Body of pancreas (tissue), 4 donors: ENCODE results near the gene CLDN1.

Experiments
- CTCF ChIP-seq, 7 experiments: fragments of 450-650 bp in 4 of 7; fragments of 200-600 bp in 3 of 7; sonication (generic) in 3 of 7; IDR thresholded peaks; one replicate each; pipeline ENCODE4 v1.5.1; 2016 to 2019; ENCODE audit warnings: antibody characterized with exemption in 7 of 7
- POLR2A ChIP-seq, 3 donors: fragments of 450-650 bp; IDR thresholded peaks; one replicate each; pipeline ENCODE4 v1.6.1; 2016; ENCODE audit warnings: antibody characterized with exemption in 3 of 3, mild to moderate bottlenecking in 2 of 3

GRCh38 chr3:190314741-190315140 is 7.5 kb downstream of the CLDN1 start:
- TF ChIP-seq CTCF (IDR thresholded peaks at IDR 0.05) (no peak), POLR2A (IDR thresholded peaks at IDR 0.05) (no peak)
